Measurements from ENCODE around the gene ZNF280D. TPM values are rescaled to one million over a fixed set of nuclear protein-coding genes. Genes with fewer than 3 reads are reported as not detected.

The ZNF280D gene
- total RNA-seq, 2 donors from 2014 or later = 35.1 to 44.2 TPM

DNA sequence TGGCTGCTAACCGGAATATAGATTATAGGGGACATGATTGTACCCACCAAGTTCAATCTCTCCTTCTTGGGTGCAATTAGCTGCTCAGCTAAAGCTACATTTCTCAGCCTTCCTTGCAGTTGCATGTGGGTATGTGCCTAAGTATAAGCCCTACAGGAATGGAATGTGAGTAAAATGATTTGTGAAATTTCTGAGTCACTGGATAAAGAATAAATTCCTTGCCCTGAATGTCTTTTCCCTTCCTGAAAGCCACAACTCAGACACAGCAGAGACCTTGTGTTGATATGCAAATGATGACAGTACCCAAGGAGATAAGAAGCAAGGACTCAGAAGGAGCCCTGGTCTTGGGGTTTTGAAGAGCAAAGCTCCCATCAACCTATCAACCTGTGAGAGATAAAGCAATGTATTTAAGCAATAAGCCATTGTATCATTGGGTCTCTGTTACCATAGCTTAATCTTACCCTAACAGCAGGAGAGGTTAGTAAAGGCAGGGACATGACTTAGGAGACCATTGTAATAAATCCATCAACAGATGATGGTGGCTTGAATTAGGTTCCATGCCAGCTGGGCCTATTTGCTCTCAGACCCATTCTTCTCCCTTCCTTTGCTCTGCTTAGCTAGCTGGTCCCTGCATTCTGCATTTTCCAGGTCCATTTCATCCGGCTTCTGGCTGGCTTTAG, 25.6 kb upstream of the ZNF280D start:
- Histone ChIP-seq H3K4me3 (no peak overlapping the region), H3K9me3 (no peaks in the 10 kb centered on the region), H3K27me3 (replicated peaks; ENCODE audit: insufficient read depth) (no peaks in the 10 kb centered on the region), H3K27ac (no peak overlapping the region), H3K4me1 (replicated peaks) (no peaks in the 10 kb centered on the region), H3K36me3 (no peaks in the 10 kb centered on the region)
- no peak for DNase-seq (ENCODE audit: low spot score)
- intact Hi-C loops (cut with DNase I) = no loop called here
- TF ChIP-seq, protein P1, sequence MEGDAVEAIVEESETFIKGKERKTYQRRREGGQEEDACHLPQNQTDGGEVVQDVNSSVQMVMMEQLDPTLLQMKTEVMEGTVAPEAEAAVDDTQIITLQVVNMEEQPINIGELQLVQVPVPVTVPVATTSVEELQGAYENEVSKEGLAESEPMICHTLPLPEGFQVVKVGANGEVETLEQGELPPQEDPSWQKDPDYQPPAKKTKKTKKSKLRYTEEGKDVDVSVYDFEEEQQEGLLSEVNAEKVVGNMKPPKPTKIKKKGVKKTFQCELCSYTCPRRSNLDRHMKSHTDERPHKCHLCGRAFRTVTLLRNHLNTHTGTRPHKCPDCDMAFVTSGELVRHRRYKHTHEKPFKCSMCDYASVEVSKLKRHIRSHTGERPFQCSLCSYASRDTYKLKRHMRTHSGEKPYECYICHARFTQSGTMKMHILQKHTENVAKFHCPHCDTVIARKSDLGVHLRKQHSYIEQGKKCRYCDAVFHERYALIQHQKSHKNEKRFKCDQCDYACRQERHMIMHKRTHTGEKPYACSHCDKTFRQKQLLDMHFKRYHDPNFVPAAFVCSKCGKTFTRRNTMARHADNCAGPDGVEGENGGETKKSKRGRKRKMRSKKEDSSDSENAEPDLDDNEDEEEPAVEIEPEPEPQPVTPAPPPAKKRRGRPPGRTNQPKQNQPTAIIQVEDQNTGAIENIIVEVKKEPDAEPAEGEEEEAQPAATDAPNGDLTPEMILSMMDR (IDR thresholded peaks at IDR 0.05) = no peak
- TF ChIP-seq POLR2A (IDR thresholded peaks at IDR 0.05) (no peak), POLR2AphosphoS5 (IDR thresholded peaks at IDR 0.05) (no peak)
- WGBS = 99% methylated on average over 2 of the region's 2 CpGs

DNA sequence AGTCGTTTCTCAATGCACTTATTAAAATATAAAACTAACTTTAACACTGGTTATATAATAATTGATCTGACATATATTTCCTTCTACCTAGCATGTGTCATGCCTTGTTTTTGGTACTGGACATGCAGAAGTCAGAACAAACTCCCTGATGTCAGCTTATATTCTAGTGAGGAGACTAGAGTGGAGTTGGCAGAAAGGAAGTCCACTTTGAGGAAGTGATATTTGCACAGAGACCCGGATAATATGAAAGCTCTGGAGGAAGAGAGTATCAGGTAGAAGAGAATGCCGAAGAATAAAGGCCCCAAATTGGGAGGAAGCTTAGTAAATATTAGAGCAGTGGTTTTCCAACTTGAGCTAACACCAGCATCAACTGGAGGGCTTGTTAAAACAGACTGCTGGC, 24.6 kb upstream of the ZNF280D start:
- TF ChIP-seq, protein P1 (IDR thresholded peaks at IDR 0.05) = no peak
- TF ChIP-seq POLR2AphosphoS5 (IDR thresholded peaks at IDR 0.05) = no peak
- TF ChIP-seq POLR2A (IDR thresholded peaks at IDR 0.05) = no peak
- intact Hi-C loops (cut with DNase I) = no loop called here
- Histone ChIP-seq H3K27me3 (replicated peaks; ENCODE audit: insufficient read depth) (no peaks in the 10 kb centered on the region), H3K9me3 (no peaks in the 10 kb centered on the region), H3K4me1 (replicated peaks) (no peaks in the 10 kb centered on the region), H3K36me3 (no peaks in the 10 kb centered on the region), H3K4me3 (no peak overlapping the region), H3K27ac (no peak overlapping the region)
- 70% methylated on average over 3 of the region's 3 CpGs for WGBS
- no peak for DNase-seq (ENCODE audit: low spot score)

DNA sequence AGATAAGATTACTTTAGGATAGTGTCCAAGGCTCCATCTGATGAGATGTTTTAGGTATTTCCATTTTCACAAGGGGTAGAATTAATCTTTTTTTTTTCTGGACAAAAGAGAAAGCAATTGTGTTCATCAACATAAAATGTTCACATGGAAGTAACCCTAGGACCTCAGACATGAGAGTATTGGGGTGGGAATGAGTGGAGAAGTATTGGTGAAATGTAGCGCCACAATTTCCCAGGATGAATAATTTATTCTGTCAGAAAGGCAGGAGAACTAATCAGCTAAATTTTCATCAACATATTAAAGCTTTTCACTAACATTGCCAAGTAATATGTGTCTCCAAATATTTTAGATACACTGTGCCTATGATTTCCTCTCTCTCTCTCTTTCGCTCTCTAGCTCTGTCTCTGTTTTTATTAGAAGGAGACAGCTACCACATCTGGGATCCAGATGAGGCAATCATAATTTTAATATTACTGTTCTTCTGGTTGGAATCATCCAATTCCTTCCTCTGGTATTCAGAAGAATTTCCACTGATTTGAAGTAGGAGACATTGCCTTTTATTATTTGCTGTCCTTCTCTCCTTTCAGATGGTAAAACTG, 21.6 kb upstream of the ZNF280D start:
- WGBS = 89% methylated on average over 2 of the region's 2 CpGs
- TF ChIP-seq, protein P1 (IDR thresholded peaks at IDR 0.05) = no peak
- TF ChIP-seq POLR2AphosphoS5 (IDR thresholded peaks at IDR 0.05) (no peak), POLR2A (IDR thresholded peaks at IDR 0.05) (no peak)
- no peaks in the 10 kb centered on the region for H3K36me3 ChIP-seq
- H3K9me3 ChIP-seq = no peaks in the 10 kb centered on the region
- no peak for DNase-seq (ENCODE audit: low spot score)
- intact Hi-C loops (cut with DNase I) = no loop called here
- no peaks in the 10 kb centered on the region for H3K27me3 ChIP-seq (replicated peaks; ENCODE audit: insufficient read depth)
- no peak overlapping the region for H3K4me3 ChIP-seq
- H3K4me1 ChIP-seq (replicated peaks) = no peaks in the 10 kb centered on the region
- no peak overlapping the region for H3K27ac ChIP-seq

DNA sequence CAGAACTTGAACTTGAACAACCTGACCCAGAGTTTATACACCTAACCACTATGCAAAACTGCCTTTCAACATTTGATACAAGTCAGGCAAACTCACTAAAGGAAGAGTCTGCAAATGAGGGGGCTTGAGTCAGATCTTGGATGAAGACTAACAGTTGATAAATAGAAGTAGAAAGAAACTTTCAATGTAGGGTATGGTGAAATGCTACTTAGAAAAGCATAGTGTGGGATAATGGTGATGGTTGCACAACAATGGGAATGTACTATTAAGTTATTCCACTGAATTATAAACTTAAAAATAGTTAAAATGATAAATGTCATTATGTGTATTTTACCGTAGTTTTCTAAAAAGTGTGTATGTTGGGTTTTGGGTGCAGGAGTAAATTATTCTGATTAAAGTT, 19.7 kb upstream of the ZNF280D start:
- Histone ChIP-seq H3K27ac (no peak overlapping the region), H3K9me3 (no peaks in the 10 kb centered on the region), H3K4me1 (replicated peaks) (no peaks in the 10 kb centered on the region), H3K27me3 (replicated peaks; ENCODE audit: insufficient read depth) (no peaks in the 10 kb centered on the region), H3K36me3 (no peaks in the 10 kb centered on the region), H3K4me3 (no peak overlapping the region)
- no peak for DNase-seq (ENCODE audit: low spot score)
- intact Hi-C loops (cut with DNase I) = no loop called here
- TF ChIP-seq, protein P1 (IDR thresholded peaks at IDR 0.05) = no peak
- TF ChIP-seq POLR2AphosphoS5 (IDR thresholded peaks at IDR 0.05) = no peak
- 93% methylated on average over 1 of the region's 1 CpG for WGBS

DNA sequence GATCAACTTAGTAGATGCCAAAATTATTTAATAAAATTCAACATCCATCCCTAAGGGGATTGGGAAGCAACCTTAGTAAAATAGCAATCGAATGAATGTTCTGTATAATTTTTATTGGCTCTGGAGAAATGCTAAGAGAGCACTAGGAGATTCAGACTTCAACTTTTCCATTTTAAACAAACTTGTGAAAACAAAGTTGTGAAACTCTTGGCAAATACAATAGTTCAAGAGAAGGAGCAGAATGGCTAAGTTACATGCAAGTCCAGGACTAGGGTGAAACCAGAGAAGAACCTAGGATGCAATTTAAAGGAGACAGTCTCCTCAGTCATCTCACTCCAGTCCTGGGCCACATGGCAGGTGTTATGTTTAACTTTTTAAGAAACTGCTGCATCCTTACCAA, 16.7 kb upstream of the ZNF280D start:
- Histone ChIP-seq H3K27ac (no peak overlapping the region), H3K9me3 (no peaks in the 10 kb centered on the region)
- 52% methylated on average over 1 of the region's 1 CpG for WGBS

More for the DNA sequence above, 16.7 kb upstream of the ZNF280D start:
- Histone ChIP-seq H3K27me3 (replicated peaks; ENCODE audit: insufficient read depth) (no peaks in the 10 kb centered on the region), H3K4me1 (replicated peaks) (no peaks in the 10 kb centered on the region), H3K36me3 (no peaks in the 10 kb centered on the region), H3K4me3 (no peak overlapping the region)
- TF ChIP-seq POLR2AphosphoS5 (IDR thresholded peaks at IDR 0.05) (no peak), POLR2A (IDR thresholded peaks at IDR 0.05) (no peak)
- TF ChIP-seq, protein P1 (IDR thresholded peaks at IDR 0.05) = no peak
- intact Hi-C loops (cut with DNase I) = no loop called here
- no peak for DNase-seq (ENCODE audit: low spot score)
